ENCODE results near the gene C1QL4. TPM values are rescaled to one million over a fixed set of nuclear protein-coding genes. Genes with fewer than 3 reads are reported as not detected.

Gene C1QL4
- total and polyA plus RNA-seq, 2 of the 8 experiments (the other 6 are each of a cell fraction or from before 2014, with no cell fraction given): 0.28 to 0.63 TPM

- ChIA-PET POLR2A (ENCODE audit: partially characterized antibody) (interaction anchor here (1.0 to 2.3 kb wide), 3 partner anchors 13 to 109 kb away, joined by 5 to 8 read pairs (median 5); partner anchors contain the start of gene PRPH), CTCF (ENCODE audit: partially characterized antibody) (interaction anchor here (0.9 to 12.7 kb wide), 10 partner anchors 12 to 223 kb away, joined by 3 to 276 read pairs (median 21); partner anchors contain the start of genes DNAJC22 and PRPH)
- Histone ChIP-seq H4K20me1 (replicated peaks in 1 of 2; ENCODE audit: control insufficient read depth in 1 of 2, insufficient read depth in 2 of 2, low read length in 2 of 2) (peaks cover 8 to 9% of the 10 kb centered on the region in 2 experiments), H2BK5ac (ENCODE audit: low read depth, low read length) (no peak overlapping the region), H3K18ac (ENCODE audit: extremely low read depth, low read length) (no peak overlapping the region), H3K79me1 (ENCODE audit: low read depth, low read length) (no peaks in the 10 kb centered on the region), H3K14ac (ENCODE audit: insufficient read length) (no peak overlapping the region), H3K36me3 (ENCODE audit: control insufficient read depth in 2 of 4, insufficient read depth in 4 of 4, low read length in 3 of 4) (peaks cover 5 to 37% (median 23%) of the 10 kb centered on the region in 4 experiments; a peak in 7 of 8 replicates), H3K4me1 (replicated peaks in 1 of 4; ENCODE audit: control insufficient read depth in 3 of 4, insufficient read depth in 4 of 4, low read length in 3 of 4) (no peaks in the 10 kb centered on the region), H3K79me2 (ENCODE audit: control insufficient read depth in 1 of 2, insufficient read depth in 2 of 2, low read length in 2 of 2) (no peaks in the 10 kb centered on the region), H4K91ac (replicated peaks; ENCODE audit: insufficient read length, low read length) (no peak overlapping the region), H3K27ac (ENCODE audit: low read depth, low read length) (no peak overlapping the region), H3K4ac (replicated peaks; ENCODE audit: insufficient read length, low read depth, low read length) (no peak overlapping the region), H4K5ac (ENCODE audit: insufficient read length, low read depth, low read length) (no peak overlapping the region), H4K8ac (ENCODE audit: extremely low read depth, insufficient read depth, low read length) (no peak overlapping the region), H2AK5ac (ENCODE audit: low read depth, low read length) (no peak overlapping the region), H2BK15ac (ENCODE audit: low read length) (no peak overlapping the region), H3K4me2 (ENCODE audit: insufficient read depth in 1 of 2, low read depth in 2 of 2, low read length in 2 of 2) (no peak overlapping the region), H3K4me3 (ENCODE audit: extremely low read depth in 1 of 4, insufficient read depth in 2 of 4, low read depth in 3 of 4, low read length in 4 of 4) (no peak overlapping the region), H3K23ac (ENCODE audit: insufficient read length) (no peak overlapping the region), H3K9ac (replicated peaks in 1 of 4; ENCODE audit: extremely low read depth in 1 of 4, low read depth in 3 of 4, low read length in 3 of 4) (no peak overlapping the region), H2BK20ac (ENCODE audit: low read length) (no peak overlapping the region), H3K27me3 (replicated peaks in 1 of 4; ENCODE audit: control insufficient read depth in 3 of 4, extremely low read depth in 1 of 4, insufficient read depth in 3 of 4, low read length in 3 of 4) (peaks cover 18 to 35% (median 28%) of the 10 kb centered on the region in 4 experiments), H3K56ac (replicated peaks; ENCODE audit: insufficient read length, low read depth, low read length) (no peak overlapping the region), H2BK120ac (replicated peaks; ENCODE audit: low read depth, low read length) (no peak overlapping the region), H3K9me3 (ENCODE audit: insufficient read depth in 2 of 2, low read depth in 1 of 2, low read length in 1 of 2) (no peaks in the 10 kb centered on the region), H3K23me2 (ENCODE audit: low read depth, low read length) (peaks cover 2% of the 10 kb centered on the region; the same call in 1 of the 2 replicates), H2AFZ (ENCODE audit: low read length) (no peak overlapping the region), H2BK12ac (ENCODE audit: low read depth, low read length) (no peak overlapping the region)
- DNase-seq (ENCODE audit: low read depth in 1 of 2, low spot score in 2 of 2): no peak
- no peak for FAIRE-seq
- WGBS, 2 experiments (ENCODE audit: extremely low coverage in 1 of 2, insufficient coverage in 1 of 2, insufficient read length in 1 of 2, insufficient replicate concordance in 2 of 2, low coverage in 1 of 2, low lambda C conversion rate in 2 of 2, missing lambda C conversion rate in 1 of 2): 97% methylated on average over 7 of the region's 7 CpGs; no CpG with 5 or more reads in 1 of the 2 experiments
- TF ChIP-seq SP2 (IDR thresholded peaks at IDR 0.05; ENCODE audit: low read length) (no peak), BRCA1 (IDR thresholded peaks at IDR 0.05; ENCODE audit: low read depth, low read length) (no peak), RXRA (IDR thresholded peaks at IDR 0.05; ENCODE audit: insufficient read depth, low read depth, low read length) (no peak), GABPA (IDR thresholded peaks at IDR 0.05; ENCODE audit: borderline replicate concordance, insufficient read depth, low read length) (no peak)
These were observed 6.9 kb downstream of the C1QL4 start for GRCh38 chr12:49330032-49330619.

All from H1 (cell line).